ENCODE data around the gene MIOS.

The MIOS gene

DNA sequence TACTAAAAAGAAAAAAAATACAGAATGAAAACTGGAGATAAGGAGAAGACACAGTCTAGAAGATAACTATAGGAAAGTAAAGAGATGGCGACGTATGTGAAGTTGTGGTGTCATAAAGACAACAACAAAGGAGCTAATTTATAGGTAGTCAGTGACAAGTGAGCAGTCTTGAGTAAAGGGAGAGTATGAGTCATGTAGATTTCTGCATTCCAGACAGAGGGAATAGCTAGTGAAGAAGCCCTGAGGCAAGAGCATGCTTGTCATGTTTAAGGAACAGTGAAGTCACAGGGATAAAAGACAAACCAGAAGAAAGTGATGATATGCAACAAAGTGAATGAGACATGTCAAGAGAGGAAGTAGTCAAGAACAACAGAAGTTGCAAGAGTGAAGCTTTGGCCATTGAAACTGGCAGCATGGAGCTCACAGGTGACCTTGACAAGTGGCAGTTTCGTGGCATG is 2.3 kb upstream of the MIOS start (continued):
- TF ChIP-seq, protein P1, sequence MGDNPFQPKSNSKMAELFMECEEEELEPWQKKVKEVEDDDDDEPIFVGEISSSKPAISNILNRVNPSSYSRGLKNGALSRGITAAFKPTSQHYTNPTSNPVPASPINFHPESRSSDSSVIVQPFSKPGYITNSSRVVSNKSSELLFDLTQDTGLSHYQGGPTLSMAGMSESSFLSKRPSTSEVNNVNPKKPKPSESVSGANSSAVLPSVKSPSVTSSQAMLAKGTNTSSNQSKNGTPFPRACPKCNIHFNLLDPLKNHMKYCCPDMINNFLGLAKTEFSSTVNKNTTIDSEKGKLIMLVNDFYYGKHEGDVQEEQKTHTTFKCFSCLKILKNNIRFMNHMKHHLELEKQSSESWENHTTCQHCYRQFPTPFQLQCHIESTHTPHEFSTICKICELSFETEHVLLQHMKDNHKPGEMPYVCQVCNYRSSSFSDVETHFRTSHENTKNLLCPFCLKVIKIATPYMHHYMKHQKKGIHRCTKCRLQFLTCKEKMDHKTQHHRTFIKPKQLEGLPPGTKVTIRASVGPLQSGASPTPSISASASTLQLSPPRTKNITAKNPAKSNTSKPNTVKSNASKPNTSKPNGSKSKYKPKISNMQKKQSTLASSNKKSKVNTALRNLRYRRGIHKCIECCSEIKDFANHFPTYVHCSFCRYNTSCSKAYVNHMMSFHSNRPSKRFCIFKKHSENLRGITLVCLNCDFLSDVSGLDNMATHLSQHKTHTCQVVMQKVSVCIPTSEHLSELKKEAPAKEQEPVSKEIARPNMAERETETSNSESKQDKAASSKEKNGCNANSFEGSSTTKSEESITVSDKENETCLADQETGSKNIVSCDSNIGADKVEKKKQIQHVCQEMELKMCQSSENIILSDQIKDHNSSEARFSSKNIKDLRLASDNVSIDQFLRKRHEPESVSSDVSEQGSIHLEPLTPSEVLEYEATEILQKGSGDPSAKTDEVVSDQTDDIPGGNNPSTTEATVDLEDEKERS (tag by site-specific recombination; IDR thresholded peaks at IDR 0.05) = no peak
- no peak for TF ChIP-seq ZNF670 (tag by site-specific recombination; IDR thresholded peaks at IDR 0.05; ENCODE audit: low read depth)
- TF ChIP-seq KLF8 (tag by site-specific recombination; IDR thresholded peaks at IDR 0.05) = peak; percentile 67
- no peak for TF ChIP-seq ZNF23 (tag by site-specific recombination; IDR thresholded peaks at IDR 0.05; ENCODE audit: borderline replicate concordance)
- peak; percentile 67 for TF ChIP-seq PRDM4 (tag by site-specific recombination; IDR thresholded peaks at IDR 0.05)
- TF ChIP-seq ZBTB1 (tag by site-specific recombination; IDR thresholded peaks at IDR 0.05) = no peak
- TF ChIP-seq GLIS1 (tag by site-specific recombination; IDR thresholded peaks at IDR 0.05) = no peak
- TF ChIP-seq ZNF394 (tag by site-specific recombination; IDR thresholded peaks at IDR 0.05; ENCODE audit: borderline replicate concordance) = peak; percentile 49; the same call in 1 of the 2 replicates
- no peak for TF ChIP-seq OVOL3 (tag by site-specific recombination; IDR thresholded peaks at IDR 0.05)
- TF ChIP-seq ZNF19 (tag by site-specific recombination; IDR thresholded peaks at IDR 0.05; ENCODE audit: low read depth) = no peak
- TF ChIP-seq GLI4 (tag by site-specific recombination; IDR thresholded peaks at IDR 0.05) = no peak
- TF ChIP-seq RBAK (tag by site-specific recombination; IDR thresholded peaks at IDR 0.05) = no peak
- TF ChIP-seq KLF10 (tag by site-specific recombination; IDR thresholded peaks at IDR 0.05) = no peak
- TF ChIP-seq, protein P2, sequence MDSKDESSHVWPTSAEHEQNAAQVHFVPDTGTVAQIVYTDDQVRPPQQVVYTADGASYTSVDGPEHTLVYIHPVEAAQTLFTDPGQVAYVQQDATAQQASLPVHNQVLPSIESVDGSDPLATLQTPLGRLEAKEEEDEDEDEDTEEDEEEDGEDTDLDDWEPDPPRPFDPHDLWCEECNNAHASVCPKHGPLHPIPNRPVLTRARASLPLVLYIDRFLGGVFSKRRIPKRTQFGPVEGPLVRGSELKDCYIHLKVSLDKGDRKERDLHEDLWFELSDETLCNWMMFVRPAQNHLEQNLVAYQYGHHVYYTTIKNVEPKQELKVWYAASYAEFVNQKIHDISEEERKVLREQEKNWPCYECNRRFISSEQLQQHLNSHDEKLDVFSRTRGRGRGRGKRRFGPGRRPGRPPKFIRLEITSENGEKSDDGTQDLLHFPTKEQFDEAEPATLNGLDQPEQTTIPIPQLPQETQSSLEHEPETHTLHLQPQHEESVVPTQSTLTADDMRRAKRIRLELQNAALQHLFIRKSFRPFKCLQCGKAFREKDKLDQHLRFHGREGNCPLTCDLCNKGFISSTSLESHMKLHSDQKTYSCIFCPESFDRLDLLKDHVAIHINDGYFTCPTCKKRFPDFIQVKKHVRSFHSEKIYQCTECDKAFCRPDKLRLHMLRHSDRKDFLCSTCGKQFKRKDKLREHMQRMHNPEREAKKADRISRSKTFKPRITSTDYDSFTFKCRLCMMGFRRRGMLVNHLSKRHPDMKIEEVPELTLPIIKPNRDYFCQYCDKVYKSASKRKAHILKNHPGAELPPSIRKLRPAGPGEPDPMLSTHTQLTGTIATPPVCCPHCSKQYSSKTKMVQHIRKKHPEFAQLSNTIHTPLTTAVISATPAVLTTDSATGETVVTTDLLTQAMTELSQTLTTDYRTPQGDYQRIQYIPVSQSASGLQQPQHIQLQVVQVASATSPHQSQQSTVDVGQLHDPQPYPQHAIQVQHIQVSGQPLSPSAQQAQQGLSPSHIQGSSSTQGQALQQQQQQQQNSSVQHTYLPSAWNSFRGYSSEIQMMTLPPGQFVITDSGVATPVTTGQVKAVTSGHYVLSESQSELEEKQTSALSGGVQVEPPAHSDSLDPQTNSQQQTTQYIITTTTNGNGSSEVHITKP (tag by site-specific recombination; IDR thresholded peaks at IDR 0.05) = no peak; the same call in 1 of the 2 replicates
- 0 out of 2 replicates have a peak, but pooled peaks have one; percentile 46 for TF ChIP-seq ZXDB (tag by site-specific recombination; IDR thresholded peaks at IDR 0.05)
- TF ChIP-seq ZBTB21 (tag by site-specific recombination; IDR thresholded peaks at IDR 0.05) = peak; percentile 78
- TF ChIP-seq ZBTB20 (tag by site-specific recombination; IDR thresholded peaks at IDR 0.05) = no peak
- TF ChIP-seq, protein P3, sequence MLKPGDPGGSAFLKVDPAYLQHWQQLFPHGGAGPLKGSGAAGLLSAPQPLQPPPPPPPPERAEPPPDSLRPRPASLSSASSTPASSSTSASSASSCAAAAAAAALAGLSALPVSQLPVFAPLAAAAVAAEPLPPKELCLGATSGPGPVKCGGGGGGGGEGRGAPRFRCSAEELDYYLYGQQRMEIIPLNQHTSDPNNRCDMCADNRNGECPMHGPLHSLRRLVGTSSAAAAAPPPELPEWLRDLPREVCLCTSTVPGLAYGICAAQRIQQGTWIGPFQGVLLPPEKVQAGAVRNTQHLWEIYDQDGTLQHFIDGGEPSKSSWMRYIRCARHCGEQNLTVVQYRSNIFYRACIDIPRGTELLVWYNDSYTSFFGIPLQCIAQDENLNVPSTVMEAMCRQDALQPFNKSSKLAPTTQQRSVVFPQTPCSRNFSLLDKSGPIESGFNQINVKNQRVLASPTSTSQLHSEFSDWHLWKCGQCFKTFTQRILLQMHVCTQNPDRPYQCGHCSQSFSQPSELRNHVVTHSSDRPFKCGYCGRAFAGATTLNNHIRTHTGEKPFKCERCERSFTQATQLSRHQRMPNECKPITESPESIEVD (tag by site-specific recombination; IDR thresholded peaks at IDR 0.05) = no peak
- no peak for TF ChIP-seq ZNF423 (tag by site-specific recombination; IDR thresholded peaks at IDR 0.05)
- no peak for TF ChIP-seq ZNF132 (tag by site-specific recombination; IDR thresholded peaks at IDR 0.05; ENCODE audit: borderline replicate concordance)
- TF ChIP-seq ZBTB48 (tag by site-specific recombination; IDR thresholded peaks at IDR 0.05) = no peak
- TF ChIP-seq ZNF600 (tag by site-specific recombination; IDR thresholded peaks at IDR 0.05) = peak; percentile 81
- TF ChIP-seq WT1 (tag by site-specific recombination; IDR thresholded peaks at IDR 0.05) = no peak
- TF ChIP-seq ZNF133 (tag by site-specific recombination; IDR thresholded peaks at IDR 0.05) = no peak
- no peak for TF ChIP-seq ZNF555 (tag by site-specific recombination; conservative IDR thresholded peaks at IDR 0.05)
- TF ChIP-seq ZNF138 (tag by site-specific recombination; IDR thresholded peaks at IDR 0.05; ENCODE audit: borderline replicate concordance) = no peak
- TF ChIP-seq ZNF280C (tag by site-specific recombination; IDR thresholded peaks at IDR 0.05) = no peak
